D341Med (cell line): ENCODE measurements around the gene L1CAM.

Experiments used
- DNase-seq: peaks from one replicate; pipeline ENCODE4 v3.0.0; 2012; ENCODE audit warnings: low spot score

The L1CAM gene

GRCh38 chrX:153922932-153923857, 37.2 kb upstream of the L1CAM start:
- no peak for DNase-seq

GRCh38 chrX:153921511-153922446, 35.8 kb upstream of the L1CAM start:
- no peak for DNase-seq

- no peak for DNase-seq
Observed at GRCh38 chrX:153921070-153921469, 35.1 kb upstream of the L1CAM start.

- DNase-seq: no peak
Observed at GRCh38 chrX:153920546-153920945, 34.6 kb upstream of the L1CAM start.

GRCh38 chrX:153919281-153919680, 33.3 kb upstream of the L1CAM start:
- DNase-seq: no peak

GRCh38 chrX:153917869-153918268, 31.9 kb upstream of the L1CAM start:
- DNase-seq: no peak

GRCh38 chrX:153913701-153914100, 27.7 kb upstream of the L1CAM start:
- DNase-seq: no peak

- DNase-seq: no peak
Observed at GRCh38 chrX:153913211-153913610, 27.2 kb upstream of the L1CAM start.

- DNase-seq: no peak
Observed at GRCh38 chrX:153911798-153912197, 25.8 kb upstream of the L1CAM start.

- no peak for DNase-seq
Observed at GRCh38 chrX:153910446-153910845, 24.5 kb upstream of the L1CAM start.

- no peak for DNase-seq
Observed at GRCh38 chrX:153909980-153910360, 24.0 kb upstream of the L1CAM start.

GRCh38 chrX:153909024-153909979, 23.3 kb upstream of the L1CAM start:
- no peak for DNase-seq

GRCh38 chrX:153908219-153908860, 22.4 kb upstream of the L1CAM start:
- DNase-seq: no peak

GRCh38 chrX:153907456-153907855, 21.5 kb upstream of the L1CAM start:
- DNase-seq: no peak

- DNase-seq: no peak
Observed at GRCh38 chrX:153906126-153906917, 20.3 kb upstream of the L1CAM start.

GRCh38 chrX:153905481-153906095, 19.6 kb upstream of the L1CAM start:
- no peak for DNase-seq

- no peak for DNase-seq
Observed at GRCh38 chrX:153903991-153904957, 18.3 kb upstream of the L1CAM start, which contains the start of gene AVPR2. AVPR2 (plus strand) TSS chrX:153904673; CDS start chrX:153905146, 473 bp downstream.

GRCh38 chrX:153903238-153903980, 17.4 kb upstream of the L1CAM start:
- DNase-seq: no peak
